GM20000 (cell line): ENCODE measurements around the gene LLGL2.

ENCODE experiments used
- DNase-seq: peaks from one replicate; pipeline ENCODE4 v3.0.0; 2012; ENCODE audit warnings: low spot score
- TF ChIP-seq, protein P1 (sequence below): IDR thresholded peaks from 2 replicates; pipeline ENCODE4 v1.5.1; 2012; ENCODE audit warnings: mild to moderate bottlenecking, control low read depth; ENCODE audit errors: extremely low read depth, missing control alignments

LLGL2 gene

GRCh38 chr17:75539967-75540729 is 14.7 kb downstream of the LLGL2 start:
- no peak for DNase-seq
- TF ChIP-seq, protein P1, sequence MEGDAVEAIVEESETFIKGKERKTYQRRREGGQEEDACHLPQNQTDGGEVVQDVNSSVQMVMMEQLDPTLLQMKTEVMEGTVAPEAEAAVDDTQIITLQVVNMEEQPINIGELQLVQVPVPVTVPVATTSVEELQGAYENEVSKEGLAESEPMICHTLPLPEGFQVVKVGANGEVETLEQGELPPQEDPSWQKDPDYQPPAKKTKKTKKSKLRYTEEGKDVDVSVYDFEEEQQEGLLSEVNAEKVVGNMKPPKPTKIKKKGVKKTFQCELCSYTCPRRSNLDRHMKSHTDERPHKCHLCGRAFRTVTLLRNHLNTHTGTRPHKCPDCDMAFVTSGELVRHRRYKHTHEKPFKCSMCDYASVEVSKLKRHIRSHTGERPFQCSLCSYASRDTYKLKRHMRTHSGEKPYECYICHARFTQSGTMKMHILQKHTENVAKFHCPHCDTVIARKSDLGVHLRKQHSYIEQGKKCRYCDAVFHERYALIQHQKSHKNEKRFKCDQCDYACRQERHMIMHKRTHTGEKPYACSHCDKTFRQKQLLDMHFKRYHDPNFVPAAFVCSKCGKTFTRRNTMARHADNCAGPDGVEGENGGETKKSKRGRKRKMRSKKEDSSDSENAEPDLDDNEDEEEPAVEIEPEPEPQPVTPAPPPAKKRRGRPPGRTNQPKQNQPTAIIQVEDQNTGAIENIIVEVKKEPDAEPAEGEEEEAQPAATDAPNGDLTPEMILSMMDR = no peak

- DNase-seq = no peak
- TF ChIP-seq, protein P1 = no peak
Observed at GRCh38 chr17:75540923-75541503, 15.5 kb downstream of the LLGL2 start.

DNA sequence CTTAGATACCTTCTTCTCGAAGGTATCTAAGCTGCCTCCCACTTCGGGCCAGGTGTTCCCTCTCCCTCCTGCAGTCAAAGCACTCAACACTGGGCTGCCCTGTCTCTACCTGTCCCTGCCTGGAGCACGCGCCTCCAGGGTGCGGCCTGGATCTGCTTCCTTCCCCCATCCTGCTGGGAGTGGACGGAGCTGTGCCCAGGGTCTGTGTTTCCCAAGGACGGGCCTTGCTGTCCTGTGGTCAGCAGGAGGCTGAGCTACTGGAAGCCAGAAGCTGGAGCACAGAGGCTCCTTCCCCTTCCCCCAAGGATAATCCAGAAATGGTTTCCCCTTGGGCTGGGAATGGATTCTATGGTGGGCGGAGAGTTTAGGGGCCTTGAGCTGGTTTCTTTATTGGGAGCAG is 16.7 kb downstream of the LLGL2 start:
- no peak for DNase-seq
- TF ChIP-seq, protein P1 = no peak

- TF ChIP-seq, protein P1 = no peak
- no peak for DNase-seq
Observed at GRCh38 chr17:75542728-75543336, 17.3 kb downstream of the LLGL2 start.

GRCh38 chr17:75544250-75544649 is 18.8 kb downstream of the LLGL2 start:
- TF ChIP-seq, protein P1 = no peak
- DNase-seq = no peak

DNA sequence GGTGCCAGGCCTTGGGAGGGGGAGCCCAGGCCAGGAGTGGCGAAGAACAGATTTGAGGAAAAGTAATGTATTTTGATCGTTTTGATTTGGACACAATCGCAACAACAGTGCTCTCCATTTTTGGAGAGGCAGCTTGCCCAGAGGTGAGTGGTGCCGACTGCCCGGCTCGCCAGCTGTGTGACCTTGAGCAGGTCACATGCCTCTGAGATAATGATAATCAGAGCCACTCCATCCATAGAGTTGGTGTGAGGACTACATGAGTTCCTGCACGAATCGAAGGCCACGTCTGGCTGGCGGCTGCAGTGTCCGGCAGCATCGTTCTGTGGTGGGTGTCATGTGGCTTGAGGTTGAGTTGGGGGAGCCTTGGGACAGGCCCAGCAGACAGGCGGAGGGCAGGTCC is 20.7 kb downstream of the LLGL2 start:
- DNase-seq = no peak
- TF ChIP-seq, protein P1 = no peak

DNA sequence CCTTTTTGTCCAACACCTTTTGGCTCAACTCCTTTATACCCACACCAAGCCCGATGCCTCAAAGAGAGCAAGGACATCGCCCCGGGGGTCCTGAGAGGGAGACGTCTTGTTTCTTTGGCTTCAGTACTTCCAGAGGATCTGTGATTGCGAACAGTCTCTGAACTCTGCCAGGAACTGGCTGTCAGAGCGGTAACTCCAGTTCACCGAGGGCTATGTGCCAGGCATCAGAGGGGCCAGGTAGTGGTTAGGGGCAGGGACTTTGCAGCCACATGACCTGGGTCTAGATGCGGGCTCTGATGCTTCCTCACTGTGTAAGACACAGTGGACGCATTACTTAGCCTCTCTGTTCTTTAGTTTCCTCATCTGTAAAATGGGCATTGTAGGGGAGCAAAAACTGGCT is 21.6 kb downstream of the LLGL2 start:
- no peak for DNase-seq
- TF ChIP-seq, protein P1 = no peak
